ENCODE results near the gene EPAS1. TPM values are rescaled to one million over a fixed set of nuclear protein-coding genes. Genes with fewer than 3 reads are reported as not detected.

EPAS1 gene
- total and polyA plus RNA-seq, 2 of the 8 experiments (the other 6 are each of a cell fraction or from before 2014, with no cell fraction given) = 2.0 to 4.9 TPM

DNA sequence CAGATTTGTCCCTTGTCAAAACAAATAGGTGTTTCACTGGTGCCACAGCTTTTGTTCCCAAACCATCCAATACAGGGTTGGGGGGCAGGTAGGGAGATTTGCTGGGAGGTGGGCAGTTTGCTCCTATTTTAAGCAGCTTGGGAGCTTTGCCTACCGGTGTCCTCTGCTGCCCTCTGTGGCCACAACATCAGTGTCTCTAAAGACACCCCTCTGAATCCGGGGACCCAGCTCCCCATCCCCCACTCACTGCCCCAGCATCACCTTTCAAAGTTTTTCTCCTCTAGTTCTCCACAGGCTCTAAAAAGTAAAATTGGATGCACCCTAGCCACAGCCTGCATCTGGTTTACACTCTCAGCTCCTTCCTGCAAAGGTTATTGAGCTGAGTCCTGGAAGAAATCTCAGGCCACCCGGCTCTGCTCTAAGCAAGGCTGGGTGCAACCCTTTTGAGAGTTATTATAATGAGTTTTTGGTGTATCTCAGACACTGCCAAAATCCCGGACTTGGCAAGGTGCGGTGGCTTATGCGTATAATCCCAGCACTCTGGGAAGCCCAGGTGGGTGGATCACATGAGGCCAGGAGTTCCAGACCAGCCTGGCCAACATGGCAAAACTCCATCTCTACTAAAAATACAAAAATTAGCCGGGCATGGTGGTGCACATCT is 2.9 kb upstream of the EPAS1 start (continued):
- no peak for TF ChIP-seq EZH2 (IDR thresholded peaks at IDR 0.05; ENCODE audit: low read depth, low read length, severe bottlenecking)
- TF ChIP-seq ASH2L (IDR thresholded peaks at IDR 0.05; ENCODE audit: low read length) = no peak
- no peak for TF ChIP-seq SRF (IDR thresholded peaks at IDR 0.05; ENCODE audit: low read depth, low read length)
- no peak for TF ChIP-seq KDM5A (IDR thresholded peaks at IDR 0.05; ENCODE audit: low read length)
- no peak for TF ChIP-seq MAFK (IDR thresholded peaks at IDR 0.05; ENCODE audit: low read depth, low read length)
- 0 out of 2 replicates have a peak, but pooled peaks have one; percentile 35 for TF ChIP-seq TCF12 (IDR thresholded peaks at IDR 0.05; ENCODE audit: low read depth, low read length)
- TF ChIP-seq, protein P1, sequence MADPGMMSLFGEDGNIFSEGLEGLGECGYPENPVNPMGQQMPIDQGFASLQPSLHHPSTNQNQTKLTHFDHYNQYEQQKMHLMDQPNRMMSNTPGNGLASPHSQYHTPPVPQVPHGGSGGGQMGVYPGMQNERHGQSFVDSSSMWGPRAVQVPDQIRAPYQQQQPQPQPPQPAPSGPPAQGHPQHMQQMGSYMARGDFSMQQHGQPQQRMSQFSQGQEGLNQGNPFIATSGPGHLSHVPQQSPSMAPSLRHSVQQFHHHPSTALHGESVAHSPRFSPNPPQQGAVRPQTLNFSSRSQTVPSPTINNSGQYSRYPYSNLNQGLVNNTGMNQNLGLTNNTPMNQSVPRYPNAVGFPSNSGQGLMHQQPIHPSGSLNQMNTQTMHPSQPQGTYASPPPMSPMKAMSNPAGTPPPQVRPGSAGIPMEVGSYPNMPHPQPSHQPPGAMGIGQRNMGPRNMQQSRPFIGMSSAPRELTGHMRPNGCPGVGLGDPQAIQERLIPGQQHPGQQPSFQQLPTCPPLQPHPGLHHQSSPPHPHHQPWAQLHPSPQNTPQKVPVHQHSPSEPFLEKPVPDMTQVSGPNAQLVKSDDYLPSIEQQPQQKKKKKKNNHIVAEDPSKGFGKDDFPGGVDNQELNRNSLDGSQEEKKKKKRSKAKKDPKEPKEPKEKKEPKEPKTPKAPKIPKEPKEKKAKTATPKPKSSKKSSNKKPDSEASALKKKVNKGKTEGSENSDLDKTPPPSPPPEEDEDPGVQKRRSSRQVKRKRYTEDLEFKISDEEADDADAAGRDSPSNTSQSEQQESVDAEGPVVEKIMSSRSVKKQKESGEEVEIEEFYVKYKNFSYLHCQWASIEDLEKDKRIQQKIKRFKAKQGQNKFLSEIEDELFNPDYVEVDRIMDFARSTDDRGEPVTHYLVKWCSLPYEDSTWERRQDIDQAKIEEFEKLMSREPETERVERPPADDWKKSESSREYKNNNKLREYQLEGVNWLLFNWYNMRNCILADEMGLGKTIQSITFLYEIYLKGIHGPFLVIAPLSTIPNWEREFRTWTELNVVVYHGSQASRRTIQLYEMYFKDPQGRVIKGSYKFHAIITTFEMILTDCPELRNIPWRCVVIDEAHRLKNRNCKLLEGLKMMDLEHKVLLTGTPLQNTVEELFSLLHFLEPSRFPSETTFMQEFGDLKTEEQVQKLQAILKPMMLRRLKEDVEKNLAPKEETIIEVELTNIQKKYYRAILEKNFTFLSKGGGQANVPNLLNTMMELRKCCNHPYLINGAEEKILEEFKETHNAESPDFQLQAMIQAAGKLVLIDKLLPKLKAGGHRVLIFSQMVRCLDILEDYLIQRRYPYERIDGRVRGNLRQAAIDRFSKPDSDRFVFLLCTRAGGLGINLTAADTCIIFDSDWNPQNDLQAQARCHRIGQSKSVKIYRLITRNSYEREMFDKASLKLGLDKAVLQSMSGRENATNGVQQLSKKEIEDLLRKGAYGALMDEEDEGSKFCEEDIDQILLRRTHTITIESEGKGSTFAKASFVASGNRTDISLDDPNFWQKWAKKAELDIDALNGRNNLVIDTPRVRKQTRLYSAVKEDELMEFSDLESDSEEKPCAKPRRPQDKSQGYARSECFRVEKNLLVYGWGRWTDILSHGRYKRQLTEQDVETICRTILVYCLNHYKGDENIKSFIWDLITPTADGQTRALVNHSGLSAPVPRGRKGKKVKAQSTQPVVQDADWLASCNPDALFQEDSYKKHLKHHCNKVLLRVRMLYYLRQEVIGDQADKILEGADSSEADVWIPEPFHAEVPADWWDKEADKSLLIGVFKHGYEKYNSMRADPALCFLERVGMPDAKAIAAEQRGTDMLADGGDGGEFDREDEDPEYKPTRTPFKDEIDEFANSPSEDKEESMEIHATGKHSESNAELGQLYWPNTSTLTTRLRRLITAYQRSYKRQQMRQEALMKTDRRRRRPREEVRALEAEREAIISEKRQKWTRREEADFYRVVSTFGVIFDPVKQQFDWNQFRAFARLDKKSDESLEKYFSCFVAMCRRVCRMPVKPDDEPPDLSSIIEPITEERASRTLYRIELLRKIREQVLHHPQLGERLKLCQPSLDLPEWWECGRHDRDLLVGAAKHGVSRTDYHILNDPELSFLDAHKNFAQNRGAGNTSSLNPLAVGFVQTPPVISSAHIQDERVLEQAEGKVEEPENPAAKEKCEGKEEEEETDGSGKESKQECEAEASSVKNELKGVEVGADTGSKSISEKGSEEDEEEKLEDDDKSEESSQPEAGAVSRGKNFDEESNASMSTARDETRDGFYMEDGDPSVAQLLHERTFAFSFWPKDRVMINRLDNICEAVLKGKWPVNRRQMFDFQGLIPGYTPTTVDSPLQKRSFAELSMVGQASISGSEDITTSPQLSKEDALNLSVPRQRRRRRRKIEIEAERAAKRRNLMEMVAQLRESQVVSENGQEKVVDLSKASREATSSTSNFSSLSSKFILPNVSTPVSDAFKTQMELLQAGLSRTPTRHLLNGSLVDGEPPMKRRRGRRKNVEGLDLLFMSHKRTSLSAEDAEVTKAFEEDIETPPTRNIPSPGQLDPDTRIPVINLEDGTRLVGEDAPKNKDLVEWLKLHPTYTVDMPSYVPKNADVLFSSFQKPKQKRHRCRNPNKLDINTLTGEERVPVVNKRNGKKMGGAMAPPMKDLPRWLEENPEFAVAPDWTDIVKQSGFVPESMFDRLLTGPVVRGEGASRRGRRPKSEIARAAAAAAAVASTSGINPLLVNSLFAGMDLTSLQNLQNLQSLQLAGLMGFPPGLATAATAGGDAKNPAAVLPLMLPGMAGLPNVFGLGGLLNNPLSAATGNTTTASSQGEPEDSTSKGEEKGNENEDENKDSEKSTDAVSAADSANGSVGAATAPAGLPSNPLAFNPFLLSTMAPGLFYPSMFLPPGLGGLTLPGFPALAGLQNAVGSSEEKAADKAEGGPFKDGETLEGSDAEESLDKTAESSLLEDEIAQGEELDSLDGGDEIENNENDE (IDR thresholded peaks at IDR 0.05; ENCODE audit: insufficient replicate concordance, low read length) = peak; percentile 38
- TF ChIP-seq, protein P2, sequence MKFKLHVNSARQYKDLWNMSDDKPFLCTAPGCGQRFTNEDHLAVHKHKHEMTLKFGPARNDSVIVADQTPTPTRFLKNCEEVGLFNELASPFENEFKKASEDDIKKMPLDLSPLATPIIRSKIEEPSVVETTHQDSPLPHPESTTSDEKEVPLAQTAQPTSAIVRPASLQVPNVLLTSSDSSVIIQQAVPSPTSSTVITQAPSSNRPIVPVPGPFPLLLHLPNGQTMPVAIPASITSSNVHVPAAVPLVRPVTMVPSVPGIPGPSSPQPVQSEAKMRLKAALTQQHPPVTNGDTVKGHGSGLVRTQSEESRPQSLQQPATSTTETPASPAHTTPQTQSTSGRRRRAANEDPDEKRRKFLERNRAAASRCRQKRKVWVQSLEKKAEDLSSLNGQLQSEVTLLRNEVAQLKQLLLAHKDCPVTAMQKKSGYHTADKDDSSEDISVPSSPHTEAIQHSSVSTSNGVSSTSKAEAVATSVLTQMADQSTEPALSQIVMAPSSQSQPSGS (IDR thresholded peaks at IDR 0.05; ENCODE audit: low read length) = no peak
- no peak for TF ChIP-seq RXRA (IDR thresholded peaks at IDR 0.05; ENCODE audit: insufficient read depth, low read depth, low read length)
